Lung (tissue), 12 donors: ENCODE measurements around the gene RHOBTB1. TPM values are rescaled to one million over a fixed set of nuclear protein-coding genes. Genes with fewer than 3 reads are reported as not detected.

Experiments
- ATAC-seq: fragments of 200-7000 bp; cut with Tn5 transposase; one replicate; pipeline ENCODE4 v1.9.1; 2020; ENCODE audit warnings: moderate number of reproducible peaks; ENCODE audit not compliant: insufficient read depth, low FRiP score
- DNase-seq, 3 donors: peaks; one replicate each; pipeline ENCODE4 v3.0.0-alpha.2; 2013 to 2017
- H3K27ac ChIP-seq, 2 donors: one replicate each; pipeline ENCODE4 v1.5.1; 2013; ENCODE audit warnings: mild to moderate bottlenecking in 2 of 2, moderate library complexity in 2 of 2, control low read depth in 1 of 2, inconsistent platforms in 1 of 2, low read depth in 1 of 2, low read length in 1 of 2
- H3K27me3 ChIP-seq, 3 donors: one replicate each; pipeline ENCODE4 v1.5.1; 2013; ENCODE audit warnings: low read length in 2 of 3; ENCODE audit not compliant: control insufficient read depth in 3 of 3, insufficient read depth in 3 of 3
- H3K36me3 ChIP-seq, 4 donors: one replicate each; pipeline ENCODE4 v1.5.1; 2013; ENCODE audit warnings: low read length in 4 of 4, mild to moderate bottlenecking in 1 of 4, moderate library complexity in 1 of 4; ENCODE audit not compliant: control insufficient read depth in 4 of 4, insufficient read depth in 4 of 4
- H3K4me1 ChIP-seq, 5 donors: one replicate each; pipeline ENCODE4 v1.5.1; 2013; ENCODE audit warnings: low read length in 5 of 5, mild to moderate bottlenecking in 2 of 5, moderate library complexity in 1 of 5; ENCODE audit not compliant: control insufficient read depth in 5 of 5, insufficient read depth in 5 of 5
- H3K4me3 ChIP-seq: one replicate; pipeline ENCODE4 v1.5.1; 2013; ENCODE audit warnings: mild to moderate bottlenecking, control low read depth, moderate library complexity
- H3K9ac ChIP-seq, 2 donors: one replicate each; pipeline ENCODE4 v1.5.1; 2013; ENCODE audit warnings: low read length in 2 of 2, control low read depth in 1 of 2; ENCODE audit not compliant: insufficient read depth in 1 of 2
- H3K9me3 ChIP-seq, 4 donors: one replicate each; pipeline ENCODE4 v1.5.1; 2013; ENCODE audit warnings: low read length in 3 of 4, mild to moderate bottlenecking in 1 of 4, moderate library complexity in 1 of 4; ENCODE audit not compliant: control insufficient read depth in 4 of 4, insufficient read depth in 3 of 4
- WGBS, 2 donors: extraction: QIAGEN DNeasy Blood & Tissue Kit; methylation state at CpG; one replicate each; pipeline ENCODE4 v1.1.7; 2013; 5-methylcytosine and 5-hydroxymethylcytosine counted together
- polyA plus RNA-seq, 2 donors: library from polyadenylated mRNA; stranded (reverse); fragments of 200-250 nt; gene quantifications; one replicate each; pipeline ENCODE4 v1.2.1, GENCODE V29; 2013
- total RNA-seq, 2 donors: library from RNA; depleted of rRNA in 1 of 2; stranded (reverse); fragments of >200 nt in 1 of 2; gene quantifications; one replicate each; pipeline ENCODE4 v1.2.1, GENCODE V29; 2014 to 2021
- TF ChIP-seq, protein P1 (sequence below): IDR thresholded peaks from 2 replicates; pipeline ENCODE4 v1.5.1; 2012; ENCODE audit warnings: mild to moderate bottlenecking; ENCODE audit errors: control extremely low read depth, extremely low read depth
- donor health status: control.
- donor health status: control.
- donor health status: Bipolar disorder and iron deficiency.
- donor health status: healthy.
- donor health status: DM: yes; HTN: yes; CAD: no.

Gene RHOBTB1
- total and polyA plus RNA-seq, 4 donors, result 4.8 to 27.2 (median 8.0) TPM

- Histone ChIP-seq H3K9ac (no peak overlapping the region), H3K27me3 (no peaks in the 10 kb centered on the region), H3K9me3 (no peaks in the 10 kb centered on the region), H3K36me3 (no peaks in the 10 kb centered on the region), H3K4me3 (no peak overlapping the region), H3K27ac (no peak overlapping the region), H3K4me1 (peaks cover 0 to 10% (median 0%) of the 10 kb centered on the region in 5 donors)
- 80 to 90% methylated on average over 3 of the region's 3 CpGs for WGBS, 2 donors
- ATAC-seq (no peak), DNase-seq (no peak)
- TF ChIP-seq, protein P1, sequence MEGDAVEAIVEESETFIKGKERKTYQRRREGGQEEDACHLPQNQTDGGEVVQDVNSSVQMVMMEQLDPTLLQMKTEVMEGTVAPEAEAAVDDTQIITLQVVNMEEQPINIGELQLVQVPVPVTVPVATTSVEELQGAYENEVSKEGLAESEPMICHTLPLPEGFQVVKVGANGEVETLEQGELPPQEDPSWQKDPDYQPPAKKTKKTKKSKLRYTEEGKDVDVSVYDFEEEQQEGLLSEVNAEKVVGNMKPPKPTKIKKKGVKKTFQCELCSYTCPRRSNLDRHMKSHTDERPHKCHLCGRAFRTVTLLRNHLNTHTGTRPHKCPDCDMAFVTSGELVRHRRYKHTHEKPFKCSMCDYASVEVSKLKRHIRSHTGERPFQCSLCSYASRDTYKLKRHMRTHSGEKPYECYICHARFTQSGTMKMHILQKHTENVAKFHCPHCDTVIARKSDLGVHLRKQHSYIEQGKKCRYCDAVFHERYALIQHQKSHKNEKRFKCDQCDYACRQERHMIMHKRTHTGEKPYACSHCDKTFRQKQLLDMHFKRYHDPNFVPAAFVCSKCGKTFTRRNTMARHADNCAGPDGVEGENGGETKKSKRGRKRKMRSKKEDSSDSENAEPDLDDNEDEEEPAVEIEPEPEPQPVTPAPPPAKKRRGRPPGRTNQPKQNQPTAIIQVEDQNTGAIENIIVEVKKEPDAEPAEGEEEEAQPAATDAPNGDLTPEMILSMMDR, result no peak
Observed at GRCh38 chr10:60957667-60958221, 13.8 kb upstream of the RHOBTB1 start.

DNA sequence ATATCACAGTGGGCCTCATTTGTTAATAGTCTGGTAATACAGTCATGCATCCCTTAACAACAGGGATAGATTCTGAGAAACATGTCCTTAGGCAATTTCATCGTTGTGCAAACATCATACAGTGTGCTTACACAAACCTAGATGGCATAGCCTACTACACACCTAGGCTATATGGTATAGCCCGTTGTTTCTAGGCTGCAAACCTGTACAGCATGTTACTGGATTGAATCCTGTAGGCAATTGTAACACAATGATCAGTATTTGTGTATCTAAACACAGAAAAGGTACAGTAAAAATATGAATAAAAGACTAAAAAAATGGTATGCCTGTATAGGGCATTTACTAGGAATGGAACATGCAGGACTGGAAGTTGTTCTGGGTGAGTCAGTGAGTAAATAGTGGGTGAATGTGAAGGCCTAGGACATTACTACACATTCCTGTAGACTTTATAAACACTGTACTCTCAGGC, 12.0 kb upstream of the RHOBTB1 start:
- no peak overlapping the region for H3K4me3 ChIP-seq
- TF ChIP-seq, protein P1, result no peak
- no peaks in the 10 kb centered on the region for H3K36me3 ChIP-seq
- H3K27me3 ChIP-seq, result no peaks in the 10 kb centered on the region
- no peaks in the 10 kb centered on the region for H3K9me3 ChIP-seq
- peaks cover 0 to 10% (median 0%) of the 10 kb centered on the region in 5 donors for H3K4me1 ChIP-seq
- 79 to 92% methylated on average over 2 of the region's 2 CpGs for WGBS, 2 donors
- H3K27ac ChIP-seq, result peak overlapping the region in 1 of 2 donors; percentile 59
- DNase-seq, result no peak
- ATAC-seq, result peak; percentile 68
- H3K9ac ChIP-seq, result no peak overlapping the region

GRCh38 chr10:60955316-60955715, 11.3 kb upstream of the RHOBTB1 start:
- H3K9me3 ChIP-seq, result no peaks in the 10 kb centered on the region
- ATAC-seq (no peak), DNase-seq (no peak)
- no peaks in the 10 kb centered on the region for H3K27me3 ChIP-seq
- H3K4me1 ChIP-seq, result peaks cover 0 to 13% (median 0%) of the 10 kb centered on the region in 5 donors
- no peaks in the 10 kb centered on the region for H3K36me3 ChIP-seq
- TF ChIP-seq, protein P1, result no peak
- no peak overlapping the region for H3K9ac ChIP-seq
- H3K4me3 ChIP-seq, result no peak overlapping the region
- no peak overlapping the region for H3K27ac ChIP-seq

DNA sequence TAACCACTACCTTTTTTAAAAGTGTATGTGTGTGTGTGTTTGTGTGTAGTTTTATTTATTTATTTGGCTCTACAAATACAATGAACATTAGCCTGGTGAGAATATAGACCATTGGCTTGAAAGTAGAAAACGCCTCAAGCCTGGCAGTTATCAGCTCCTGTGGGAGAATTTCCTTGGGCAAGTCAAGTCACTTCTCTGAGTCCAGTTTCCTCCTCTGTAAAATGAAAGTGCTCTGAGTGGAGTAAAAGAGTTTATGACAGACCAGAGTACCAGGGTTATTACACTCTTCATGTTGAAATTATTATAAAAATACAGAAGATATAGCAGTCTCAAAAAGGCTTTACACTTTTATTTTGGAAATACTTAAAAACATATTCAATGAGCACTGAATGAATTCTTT, 10.1 kb upstream of the RHOBTB1 start:
- no peaks in the 10 kb centered on the region for H3K27me3 ChIP-seq
- peaks cover 0 to 4% (median 0%) of the 10 kb centered on the region in 5 donors for H3K4me1 ChIP-seq
- WGBS, 2 donors, result 76 to 77% methylated on average over 1 of the region's 1 CpG
- TF ChIP-seq, protein P1, result no peak
- no peak overlapping the region for H3K9ac ChIP-seq
- H3K9me3 ChIP-seq, result no peaks in the 10 kb centered on the region
- DNase-seq (no peak), ATAC-seq (no peak)
- H3K27ac ChIP-seq, result no peak overlapping the region
- H3K4me3 ChIP-seq, result no peak overlapping the region
- no peaks in the 10 kb centered on the region for H3K36me3 ChIP-seq
